GM12875 (cell line): ENCODE results near the gene OSGIN1.

Experiments
- H3K4me3 ChIP-seq: one replicate; pipeline ENCODE4 v1.5.1; 2011; ENCODE audit warnings: low read depth, low read length, control low read depth
- TF ChIP-seq, protein P1 (sequence below): IDR thresholded peaks from 2 replicates; pipeline ENCODE4 v1.5.1; 2011; ENCODE audit warnings: low read depth, mild to moderate bottlenecking, control low read depth, inconsistent platforms, low read length, moderate library complexity, borderline replicate concordance; ENCODE audit not compliant: insufficient read depth

Gene OSGIN1

DNA sequence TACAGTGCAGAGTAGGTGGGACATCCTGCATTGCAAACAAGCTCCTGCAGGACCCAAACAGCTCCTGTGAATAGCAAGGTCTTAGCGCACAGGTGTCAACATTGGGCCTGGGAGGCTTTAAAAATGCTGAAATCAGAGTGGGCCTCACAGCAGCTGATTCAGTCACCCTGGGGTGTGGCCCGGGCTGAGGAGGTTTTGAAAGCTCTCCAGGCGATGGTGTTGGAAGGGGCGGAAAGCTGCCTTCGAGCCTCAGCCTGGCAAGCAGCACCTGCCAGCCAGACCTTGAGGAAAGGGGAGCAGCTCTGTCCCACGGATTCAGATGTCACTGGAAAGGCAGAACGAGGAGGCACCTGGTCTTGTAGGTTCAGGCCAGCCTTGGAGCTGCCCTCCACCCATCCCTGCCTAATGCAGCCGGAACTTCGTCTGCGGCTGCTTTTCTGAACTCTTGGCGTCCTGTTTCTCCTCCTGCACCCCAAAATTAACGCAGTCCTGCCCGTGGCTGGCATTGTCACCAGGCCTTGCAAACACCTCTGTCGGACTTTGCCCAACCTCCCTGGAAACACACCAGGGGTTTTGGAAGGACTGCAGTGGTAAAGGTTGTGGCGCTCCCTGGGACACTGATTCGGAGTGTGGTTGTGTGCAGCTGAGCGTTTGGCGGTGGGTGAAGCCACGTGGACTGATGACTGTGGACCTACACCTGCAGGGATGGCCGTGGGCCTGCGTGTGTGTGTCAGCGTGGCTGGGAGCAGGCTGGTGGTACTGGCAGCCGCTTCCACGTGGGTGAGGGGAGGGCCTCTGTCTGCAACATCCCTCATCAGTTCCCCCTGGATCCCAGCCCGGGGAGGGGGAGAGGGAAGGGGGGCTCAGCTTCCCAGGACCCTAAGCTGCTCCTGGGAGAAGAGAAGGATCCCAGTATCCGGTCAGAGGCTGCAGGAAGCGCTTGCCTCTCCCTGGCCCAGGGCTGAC is 18.4 kb downstream of the OSGIN1 start:
- TF ChIP-seq, protein P1, sequence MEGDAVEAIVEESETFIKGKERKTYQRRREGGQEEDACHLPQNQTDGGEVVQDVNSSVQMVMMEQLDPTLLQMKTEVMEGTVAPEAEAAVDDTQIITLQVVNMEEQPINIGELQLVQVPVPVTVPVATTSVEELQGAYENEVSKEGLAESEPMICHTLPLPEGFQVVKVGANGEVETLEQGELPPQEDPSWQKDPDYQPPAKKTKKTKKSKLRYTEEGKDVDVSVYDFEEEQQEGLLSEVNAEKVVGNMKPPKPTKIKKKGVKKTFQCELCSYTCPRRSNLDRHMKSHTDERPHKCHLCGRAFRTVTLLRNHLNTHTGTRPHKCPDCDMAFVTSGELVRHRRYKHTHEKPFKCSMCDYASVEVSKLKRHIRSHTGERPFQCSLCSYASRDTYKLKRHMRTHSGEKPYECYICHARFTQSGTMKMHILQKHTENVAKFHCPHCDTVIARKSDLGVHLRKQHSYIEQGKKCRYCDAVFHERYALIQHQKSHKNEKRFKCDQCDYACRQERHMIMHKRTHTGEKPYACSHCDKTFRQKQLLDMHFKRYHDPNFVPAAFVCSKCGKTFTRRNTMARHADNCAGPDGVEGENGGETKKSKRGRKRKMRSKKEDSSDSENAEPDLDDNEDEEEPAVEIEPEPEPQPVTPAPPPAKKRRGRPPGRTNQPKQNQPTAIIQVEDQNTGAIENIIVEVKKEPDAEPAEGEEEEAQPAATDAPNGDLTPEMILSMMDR: no peak
- no peak overlapping the region for H3K4me3 ChIP-seq

DNA sequence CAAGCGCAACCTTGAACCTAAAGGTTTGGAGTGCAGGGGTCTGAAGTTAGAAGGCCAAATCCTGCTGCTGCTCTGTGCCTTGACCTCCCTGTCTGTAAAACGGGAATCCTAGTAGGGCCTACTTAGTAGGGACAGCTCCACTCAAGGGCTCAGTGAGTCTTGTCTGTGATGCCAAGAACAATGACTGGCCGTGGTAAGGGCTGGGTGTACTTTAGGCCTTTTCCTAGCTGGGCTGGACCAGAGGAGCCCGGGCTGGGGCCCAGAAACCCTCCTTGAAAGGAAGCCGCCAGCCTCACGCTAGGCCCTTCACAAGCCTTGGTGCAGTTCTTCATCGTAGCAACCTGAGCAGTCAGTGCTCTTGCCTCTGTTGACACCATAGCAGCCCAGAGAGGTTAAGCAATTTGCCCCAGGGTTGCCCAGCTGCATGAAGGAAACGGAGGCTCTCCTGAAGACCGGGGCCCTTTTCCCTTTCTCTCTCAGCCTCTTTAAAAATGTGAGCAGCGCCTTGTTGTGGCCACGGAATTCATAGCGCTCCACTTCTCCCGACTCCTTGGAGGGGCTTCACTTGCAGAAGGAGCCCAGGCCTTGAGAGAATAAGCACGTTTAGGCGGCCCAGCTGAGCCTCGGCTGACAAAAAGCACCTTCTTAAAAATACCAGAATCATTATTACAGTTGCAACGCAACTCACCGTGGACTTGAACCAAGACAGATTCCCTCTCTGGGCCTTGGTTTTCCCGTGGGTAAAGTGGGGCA is 19.4 kb downstream of the OSGIN1 start:
- TF ChIP-seq, protein P1: no peak
- no peak overlapping the region for H3K4me3 ChIP-seq

DNA sequence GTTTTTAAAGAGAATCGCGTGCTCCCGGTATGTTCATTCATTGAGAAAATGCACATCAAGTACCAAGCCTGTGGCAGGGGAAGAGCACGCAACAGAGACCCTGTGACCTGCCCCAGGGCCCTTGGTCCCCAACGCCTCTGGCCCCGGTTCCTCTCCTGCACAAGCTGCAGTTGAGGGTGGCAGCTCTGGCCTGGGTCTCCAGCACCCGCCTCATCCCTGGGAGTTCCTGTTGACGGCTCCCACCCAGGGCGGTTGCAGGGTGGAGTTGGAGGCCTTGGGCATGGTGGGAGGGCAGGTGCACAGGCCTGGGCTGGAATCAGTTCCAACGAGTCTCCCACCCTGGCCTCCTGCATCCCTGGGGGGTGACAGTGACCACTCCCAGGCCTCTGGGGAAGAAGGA is 20.0 kb downstream of the OSGIN1 start:
- no peak overlapping the region for H3K4me3 ChIP-seq
- TF ChIP-seq, protein P1: no peak

DNA sequence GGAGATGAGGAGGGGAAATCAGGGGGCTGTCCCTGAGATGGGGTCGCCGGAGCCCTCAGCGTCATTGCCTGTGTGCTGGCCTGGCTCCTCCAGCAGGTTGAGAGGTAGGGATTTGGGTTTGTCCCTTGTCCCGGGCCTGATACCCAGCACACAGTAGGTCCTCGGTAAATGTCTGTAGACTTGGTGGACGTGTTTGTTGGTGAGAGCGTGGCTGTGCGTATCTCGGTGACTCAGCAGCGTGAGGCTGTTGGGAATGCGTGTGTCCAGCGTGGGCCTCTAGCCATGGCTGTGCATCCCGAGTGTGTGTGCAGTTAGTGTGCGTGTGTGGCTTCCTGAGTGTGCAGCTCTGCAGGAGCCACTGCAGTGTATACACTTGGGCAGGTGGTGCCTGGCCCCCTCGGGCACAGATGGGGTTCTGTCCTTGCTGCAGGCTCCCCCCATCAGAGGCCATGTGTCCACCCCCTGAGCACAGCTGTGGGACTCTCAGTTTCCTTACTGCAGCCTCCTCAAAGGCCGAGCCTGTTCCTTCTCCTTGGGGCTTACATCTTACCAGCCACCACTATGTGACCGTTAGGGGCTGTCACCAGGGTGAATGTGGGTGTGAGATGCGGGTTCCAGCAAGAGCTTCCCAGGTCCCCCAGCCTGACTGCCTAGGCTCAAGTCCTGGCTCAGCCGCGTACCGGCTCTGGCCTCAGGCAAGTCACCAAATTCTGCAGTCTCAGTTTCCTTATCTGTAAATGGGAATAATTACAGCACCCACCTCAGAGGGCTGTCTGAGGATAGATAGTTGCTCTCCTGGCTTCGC is 20.7 kb downstream of the OSGIN1 start:
- TF ChIP-seq, protein P1: no peak
- H3K4me3 ChIP-seq: no peak overlapping the region

DNA sequence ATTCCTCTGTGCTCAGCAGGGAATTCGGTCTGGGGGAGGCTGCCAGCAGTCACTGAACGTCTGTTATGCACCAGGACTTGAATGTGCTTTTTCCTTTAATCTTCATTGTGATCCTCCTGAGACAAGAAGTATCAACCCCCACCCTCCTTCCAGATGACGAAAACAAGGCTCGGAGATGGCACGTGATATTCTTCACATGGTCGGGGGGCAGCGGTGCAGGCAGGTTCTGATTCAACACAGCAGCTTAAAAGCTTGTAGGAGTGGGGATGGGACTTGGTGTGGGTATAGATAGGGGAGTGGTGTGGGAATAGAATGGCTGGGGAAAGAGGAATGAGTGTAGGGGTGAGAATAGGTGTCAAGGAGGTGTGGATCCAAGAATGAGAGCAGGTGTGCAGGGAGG is 21.4 kb downstream of the OSGIN1 start:
- no peak overlapping the region for H3K4me3 ChIP-seq
- TF ChIP-seq, protein P1: no peak

DNA sequence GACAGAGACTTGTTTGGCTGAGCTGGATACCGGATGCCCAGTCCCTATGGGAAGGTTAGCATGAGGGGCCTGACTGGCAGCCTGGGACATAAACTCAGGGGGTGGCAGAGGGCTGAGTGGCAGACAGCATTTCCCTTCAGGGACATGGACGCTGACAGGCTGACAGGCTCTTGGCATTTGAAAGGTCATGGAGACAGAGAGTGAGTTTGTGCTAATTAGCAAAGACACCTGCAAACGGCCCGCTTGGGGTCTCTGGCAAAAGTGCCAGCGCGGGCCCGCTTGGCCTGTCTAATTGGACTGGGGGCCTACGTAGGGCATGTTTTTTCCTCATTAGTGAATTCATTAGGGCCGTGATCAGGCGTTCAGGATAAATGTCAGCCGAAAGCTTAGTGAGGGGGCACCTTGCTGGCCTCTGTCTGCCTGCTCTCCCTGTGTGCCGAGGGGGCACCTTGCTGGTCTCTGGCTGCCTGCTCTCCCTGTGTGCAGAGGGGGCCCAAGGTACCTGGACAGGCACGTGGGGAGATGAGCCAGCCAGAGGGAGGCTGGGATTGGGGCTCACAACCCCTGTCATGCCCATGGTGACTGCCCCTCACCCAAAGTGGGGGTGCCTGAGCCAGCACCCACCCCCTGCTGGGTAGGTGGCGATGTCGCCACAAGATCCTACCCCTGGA is 22.7 kb downstream of the OSGIN1 start:
- no peak overlapping the region for H3K4me3 ChIP-seq
- TF ChIP-seq, protein P1: no peak
